OCI-LY1 (cell line): ENCODE data around the gene VWC2.
A peak's percentile ranks its signal among the peaks of the same experiment; 100 is the strongest.

Experiments
- CTCF ChIP-seq: fragments of 200-600 bp; sonication (generic), shearing (Covaris generic); IDR thresholded peaks from 2 replicates; pipeline ENCODE4 v1.5.1; 2017; ENCODE audit warnings: mild to moderate bottlenecking, antibody characterized with exemption, low read length, moderate library complexity, mixed read lengths
- EZH2 ChIP-seq: fragments of 200-600 bp; sonication (generic), shearing (Covaris generic); IDR thresholded peaks from 2 replicates; pipeline ENCODE4 v1.8.0; 2017; ENCODE audit warnings: borderline replicate concordance, mixed run types, mild to moderate bottlenecking, antibody characterized with exemption, low read length, moderate library complexity, mixed read lengths

- TF ChIP-seq EZH2 (no peak), CTCF (peak; percentile 35; the same call in 1 of the 2 replicates)
Measured at GRCh38 chr7:49776994-49777393, 3.6 kb downstream of the VWC2 start.
